Right renal pelvis (tissue), 4 donors: Measurements from ENCODE around the gene PPP2R5E. TPM values are rescaled to one million over a fixed set of nuclear protein-coding genes. Genes with fewer than 3 reads are reported as not detected.
"Not testable (repeated sequence)": the region's sequence is repeated elsewhere in the genome, so short reads cannot be mapped to it uniquely, and the experiment has no call there.

Experiments
- DNase-seq, 4 donors: peaks; one replicate each; pipeline ENCODE4 v3.0.0-alpha.2; 2013; ENCODE audit warnings: low read depth in 4 of 4, low spot score in 3 of 4, missing footprints in 1 of 4
- polyA plus RNA-seq, 4 donors: library from polyadenylated mRNA; unstranded; fragments of 120-200 nt; gene quantifications; one replicate each; pipeline ENCODE4 v1.2.1, GENCODE V29; 2013; ENCODE audit not compliant: insufficient read length in 4 of 4

Gene PPP2R5E
- polyA plus RNA-seq, 4 donors, result 36.1 to 45.3 (median 40.7) TPM

DNA sequence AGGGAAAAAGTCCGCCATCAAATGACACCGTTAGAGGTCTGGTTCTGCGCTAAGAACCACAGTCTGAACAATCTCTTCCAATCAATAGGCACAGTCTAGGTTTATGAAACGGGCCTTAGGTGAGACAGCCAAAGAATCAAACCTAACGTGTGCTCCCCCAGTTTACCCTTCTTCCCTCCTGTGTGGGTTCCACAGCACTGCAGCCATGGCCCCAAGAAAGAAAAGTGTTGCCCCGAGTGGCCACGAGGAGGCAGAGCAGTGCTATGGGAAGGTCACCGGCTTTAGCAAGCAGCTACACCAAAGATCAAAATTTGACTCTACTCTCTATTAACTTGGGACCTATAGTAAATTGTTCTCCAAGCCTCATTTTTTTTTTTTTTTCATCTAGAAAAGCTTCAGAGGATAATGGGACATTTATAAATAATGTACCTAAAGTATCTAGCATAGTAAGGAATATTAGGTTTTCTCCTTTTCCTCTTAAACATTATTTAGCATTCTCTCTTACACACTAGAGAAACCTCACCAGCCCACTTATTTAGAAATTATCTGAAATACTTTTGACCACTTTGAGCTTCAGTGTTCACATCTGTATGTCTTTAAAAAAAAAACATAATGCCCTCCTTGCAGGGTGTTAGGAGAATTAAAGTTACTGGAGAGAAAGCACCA, 154.3 kb downstream of the PPP2R5E start:
- peak in 3 of 4 donors; percentile 14 to 29 (median 18) for DNase-seq

DNA sequence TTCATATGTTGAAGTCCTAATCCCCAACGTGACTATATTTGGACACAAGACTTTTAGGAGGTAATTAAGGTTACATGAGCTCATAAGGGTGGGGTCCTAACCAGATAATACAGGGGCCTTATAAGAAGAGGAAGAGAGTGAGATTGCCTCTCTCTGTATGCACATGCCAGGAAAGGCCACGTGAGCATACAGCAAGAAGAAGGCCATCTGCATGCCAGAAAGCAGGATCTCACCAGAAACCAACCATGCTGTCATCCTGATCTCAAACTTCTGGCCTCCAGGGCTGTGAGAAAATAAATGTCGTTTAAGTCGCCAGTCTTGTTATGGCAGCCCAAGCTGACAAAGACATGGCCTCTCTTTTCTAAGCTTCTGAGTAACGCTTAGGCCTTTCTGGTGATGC, 155.5 kb downstream of the PPP2R5E start:
- no peak for DNase-seq

DNA sequence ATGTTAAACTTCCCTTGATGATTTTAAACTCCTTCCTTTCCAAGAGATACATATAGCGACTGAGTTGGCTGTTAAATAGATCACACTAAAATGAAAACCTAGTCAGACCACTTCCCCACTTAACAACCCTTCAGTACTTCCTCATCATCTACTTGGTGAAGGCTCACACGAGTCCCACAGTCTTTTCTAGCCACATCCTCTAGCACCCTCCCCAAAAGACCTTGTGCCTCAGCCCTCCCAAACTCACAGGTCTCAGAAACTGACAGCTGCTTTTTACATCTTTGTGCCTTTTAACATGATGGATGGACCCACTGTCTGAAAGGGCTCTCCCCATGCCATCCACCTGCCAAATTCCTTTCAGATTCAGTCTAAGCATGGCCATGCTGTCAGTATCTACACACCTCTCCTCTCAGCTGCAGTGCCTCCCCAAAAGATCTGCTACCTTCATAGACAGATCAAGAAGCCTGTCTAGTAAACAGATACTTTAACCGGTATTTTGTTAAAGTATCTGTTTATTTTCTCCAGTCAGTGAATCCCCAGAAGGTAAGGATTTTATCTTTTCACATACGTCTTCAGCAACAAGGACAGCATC, 159.3 kb downstream of the PPP2R5E start:
- DNase-seq, result no peak

DNA sequence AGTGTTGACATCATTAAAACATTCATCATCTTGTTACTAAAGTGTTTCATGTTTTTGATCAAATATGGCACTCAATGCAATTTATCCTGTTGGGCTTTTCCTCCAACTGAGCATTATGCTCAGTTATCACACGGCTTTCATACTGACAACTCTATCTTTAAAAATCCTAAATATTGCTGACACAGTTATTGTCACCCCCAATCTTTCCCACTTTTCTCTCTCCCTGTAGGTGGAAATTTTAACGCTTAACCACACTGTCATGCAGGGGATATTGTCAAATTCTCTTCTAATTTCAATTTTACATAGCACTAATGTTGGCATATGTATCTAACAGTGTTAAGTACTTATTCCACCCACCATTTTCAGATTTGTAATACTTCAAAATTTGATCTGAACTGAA, 164.7 kb downstream of the PPP2R5E start:
- DNase-seq, result no peak

DNA sequence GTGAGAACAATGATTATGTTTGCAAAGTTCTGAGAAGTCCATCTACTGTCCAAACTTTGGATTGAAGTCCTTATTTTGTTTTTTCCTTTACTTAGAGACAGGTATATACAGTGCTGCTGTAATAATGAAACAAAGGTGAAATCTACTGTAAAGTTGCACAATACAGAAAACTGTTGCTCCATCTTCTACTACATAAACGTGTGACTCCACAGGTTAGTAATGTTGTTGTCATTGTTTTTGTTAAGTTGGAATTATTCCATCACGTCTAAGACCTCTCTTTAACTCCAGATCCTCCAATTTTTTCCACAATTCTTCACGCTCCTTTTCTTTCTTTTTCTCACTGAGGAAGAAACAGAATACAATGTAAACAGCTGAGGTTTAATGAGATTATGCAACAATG, 167.4 kb downstream of the PPP2R5E start:
- DNase-seq, result no peak

DNA sequence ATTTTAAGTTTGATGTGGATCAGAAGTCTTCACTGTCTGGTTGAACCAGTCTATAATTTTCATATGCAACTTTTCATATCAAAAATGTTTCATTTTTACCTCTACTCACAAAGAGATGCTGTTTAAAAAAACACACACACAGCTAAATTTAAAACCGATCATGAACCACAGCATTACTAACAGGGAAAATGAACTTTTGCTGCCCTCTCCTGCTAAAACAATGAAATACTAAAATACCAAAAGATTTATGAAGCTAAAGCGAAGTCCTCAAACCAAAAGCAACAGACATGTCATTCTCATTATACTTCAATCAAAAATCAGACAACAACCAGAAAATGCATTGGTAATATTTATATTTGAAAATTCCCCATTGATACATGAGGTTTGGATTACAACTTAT, 171.6 kb downstream of the PPP2R5E start:
- not testable (repeated sequence) for DNase-seq

DNA sequence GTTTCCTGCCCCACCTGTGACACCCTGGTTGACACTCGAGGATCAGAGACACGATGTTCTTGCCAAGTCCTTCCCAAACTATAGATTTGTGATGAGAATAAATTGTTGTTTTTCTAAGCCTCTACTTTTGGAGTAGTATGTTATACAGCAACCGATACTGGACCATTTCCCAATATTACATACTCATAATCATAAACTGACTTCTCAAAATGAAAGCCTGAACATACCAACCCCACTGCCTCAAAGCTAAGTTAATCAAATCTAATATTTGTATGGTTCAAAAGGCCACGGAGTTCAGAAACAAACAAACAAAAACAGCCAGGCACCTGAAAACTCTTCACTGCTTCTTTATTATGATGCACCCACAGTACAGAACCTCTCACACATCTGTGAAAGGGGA, 172.1 kb downstream of the PPP2R5E start:
- DNase-seq, result no peak

DNA sequence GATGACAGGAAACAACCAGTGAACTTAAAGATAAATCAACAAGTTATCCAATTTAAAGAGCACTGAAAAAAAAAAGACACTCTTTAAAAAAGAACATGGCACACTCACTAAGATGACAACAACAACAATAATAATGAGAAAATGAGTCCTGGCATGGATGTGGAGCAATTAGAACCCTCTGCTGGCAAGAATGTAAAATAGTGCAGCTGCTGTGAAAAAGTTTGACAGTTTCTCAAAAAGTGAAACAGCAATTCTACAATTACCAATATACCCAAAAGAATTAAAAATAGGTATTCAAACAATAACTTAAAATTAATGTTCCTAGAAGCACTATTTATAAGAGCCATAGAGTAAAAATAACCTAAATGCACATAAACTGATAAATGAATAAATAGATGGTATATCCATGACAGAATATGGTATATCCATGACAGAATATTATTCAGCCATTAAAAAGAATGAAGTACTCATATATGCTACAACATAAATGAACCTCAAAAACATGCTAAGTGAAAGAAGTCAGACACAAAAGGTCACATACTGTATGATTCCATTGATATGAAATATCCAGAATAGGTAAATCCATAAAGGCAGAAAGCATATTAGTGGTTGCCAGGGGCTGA, 175.3 kb downstream of the PPP2R5E start:
- DNase-seq, result no peak

DNA sequence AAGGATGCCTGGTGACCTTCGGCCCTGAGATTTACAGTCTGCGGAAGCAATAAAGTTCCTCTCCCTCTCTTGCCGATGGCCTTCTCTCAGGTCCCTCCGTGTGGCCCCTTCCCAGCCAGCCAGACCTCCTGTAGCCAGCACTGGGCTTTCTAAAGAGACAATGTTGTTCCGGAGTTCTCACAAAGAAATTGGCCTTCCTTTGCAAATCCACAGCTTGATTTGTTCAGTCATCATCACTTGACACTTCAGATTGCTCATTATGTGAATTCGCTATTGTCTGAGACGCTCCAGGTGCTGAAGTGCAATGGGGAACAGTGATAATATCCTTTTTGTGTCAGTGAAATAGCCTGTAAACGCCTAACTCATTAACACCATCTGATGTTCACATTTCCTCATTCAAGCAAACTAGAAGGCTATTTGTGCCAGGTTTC, 180.8 kb downstream of the PPP2R5E start:
- no peak for DNase-seq

DNA sequence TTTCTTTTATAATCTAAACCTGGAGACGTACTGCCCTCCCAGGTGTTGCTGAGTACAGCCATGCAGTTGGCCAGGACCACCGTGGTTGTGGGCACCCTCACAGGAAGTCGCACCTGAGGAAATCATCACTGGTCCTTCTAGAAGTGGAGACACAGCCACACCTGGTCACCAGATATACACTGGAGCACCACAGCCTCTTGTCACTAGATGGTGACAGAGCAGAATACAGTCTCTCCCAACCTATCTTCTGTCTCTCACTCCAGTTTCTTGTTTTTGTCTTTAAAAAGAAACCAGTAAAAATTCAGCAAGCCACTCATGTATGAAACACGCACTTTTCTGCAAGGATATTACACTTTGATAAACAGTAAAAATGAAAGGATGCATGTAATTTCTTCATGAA, 181.4 kb downstream of the PPP2R5E start:
- DNase-seq, result no peak

DNA sequence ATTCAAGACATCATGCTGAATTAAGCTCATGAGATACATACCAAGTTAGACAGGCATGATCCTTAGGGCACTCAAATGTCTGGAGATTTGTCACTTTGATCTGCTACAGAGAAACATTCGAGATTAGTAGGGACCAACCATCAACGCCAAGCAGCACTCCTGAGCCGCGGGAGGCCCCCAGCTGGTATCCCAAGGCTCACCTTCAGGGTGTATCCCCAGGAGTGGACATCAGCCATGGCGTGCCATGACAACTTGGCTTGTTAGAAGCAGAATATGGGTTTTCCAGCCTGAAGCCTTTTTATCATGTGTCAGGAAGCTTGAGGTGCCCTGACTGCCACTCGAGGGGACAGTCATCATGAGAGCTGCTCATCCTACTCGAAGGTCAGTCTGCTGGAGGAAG, 185.3 kb downstream of the PPP2R5E start:
- DNase-seq, result no peak

DNA sequence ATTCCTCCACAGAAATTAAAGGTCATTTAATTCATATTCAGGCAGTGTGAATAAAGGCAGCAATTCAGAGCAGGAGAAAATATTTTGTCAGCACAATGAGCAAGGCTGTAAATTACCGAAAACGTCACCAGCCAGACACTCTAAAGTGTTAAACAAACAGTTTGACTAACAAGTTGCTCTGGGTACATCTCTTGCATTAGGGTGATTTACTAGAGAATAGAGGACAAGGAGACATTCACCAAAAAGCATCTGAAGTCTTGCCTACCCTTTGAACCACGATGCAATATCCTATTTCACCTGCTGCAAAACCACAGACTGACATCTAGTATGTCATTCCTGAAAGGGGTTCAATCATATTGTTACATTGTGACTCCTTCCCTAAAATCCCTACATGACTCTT, 197.4 kb downstream of the PPP2R5E start:
- DNase-seq, result no peak

DNA sequence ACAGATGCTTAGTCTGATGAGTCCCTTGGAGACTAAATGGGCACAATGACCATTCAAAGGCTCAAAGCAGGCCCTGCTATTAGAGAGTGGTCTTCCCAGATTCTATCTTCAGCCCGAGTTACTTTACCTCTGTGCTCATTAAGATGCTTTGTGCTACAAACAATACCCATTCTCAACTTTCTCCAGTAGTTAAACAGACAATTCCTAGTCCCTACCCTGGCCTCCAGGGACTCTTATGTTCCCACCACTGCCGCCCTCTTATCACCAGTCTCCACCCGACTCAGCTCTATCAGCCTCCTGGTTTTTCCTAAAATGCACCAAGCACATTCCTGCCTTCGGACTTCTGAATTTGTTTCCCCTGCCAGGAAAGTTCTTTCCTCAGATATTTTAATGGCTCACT, 198.8 kb downstream of the PPP2R5E start:
- no peak for DNase-seq

DNA sequence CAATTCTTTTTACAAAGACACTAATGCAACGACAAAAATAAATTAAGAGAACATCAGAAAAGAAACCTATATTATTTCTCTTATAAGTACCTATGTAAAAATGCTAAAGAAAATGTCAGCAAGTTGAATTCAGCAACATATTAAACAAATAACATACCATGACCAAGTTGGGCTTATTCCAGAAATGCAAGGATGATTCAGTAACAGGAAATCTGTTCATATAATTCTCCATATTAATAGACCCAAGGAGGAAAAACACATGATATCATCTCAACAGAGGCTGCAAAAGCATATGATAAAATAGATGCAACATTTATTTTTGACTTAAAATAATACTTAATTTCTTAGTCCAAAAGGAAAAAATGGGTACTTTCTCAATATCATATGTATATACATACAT, 199.3 kb downstream of the PPP2R5E start:
- no peak for DNase-seq

DNA sequence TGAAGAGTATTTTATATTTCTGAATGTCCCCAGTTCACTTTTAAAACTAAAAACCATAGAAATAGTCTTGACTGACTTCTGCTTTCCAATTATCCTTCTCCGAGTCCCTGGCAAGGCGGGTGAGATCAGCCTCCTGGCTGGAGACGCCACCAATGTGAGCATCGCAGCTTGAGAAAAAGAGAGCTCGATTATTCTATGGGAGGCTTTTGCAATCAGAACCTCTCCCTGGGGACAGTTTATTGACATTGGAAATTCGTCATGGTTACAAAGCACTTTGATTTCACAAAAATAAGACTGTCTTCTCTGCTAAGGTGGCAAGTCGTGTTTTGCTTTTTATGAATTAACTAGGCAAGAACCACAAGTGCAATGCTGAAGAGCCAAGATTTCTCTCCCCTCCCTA, 200.8 kb downstream of the PPP2R5E start:
- DNase-seq, result no peak

DNA sequence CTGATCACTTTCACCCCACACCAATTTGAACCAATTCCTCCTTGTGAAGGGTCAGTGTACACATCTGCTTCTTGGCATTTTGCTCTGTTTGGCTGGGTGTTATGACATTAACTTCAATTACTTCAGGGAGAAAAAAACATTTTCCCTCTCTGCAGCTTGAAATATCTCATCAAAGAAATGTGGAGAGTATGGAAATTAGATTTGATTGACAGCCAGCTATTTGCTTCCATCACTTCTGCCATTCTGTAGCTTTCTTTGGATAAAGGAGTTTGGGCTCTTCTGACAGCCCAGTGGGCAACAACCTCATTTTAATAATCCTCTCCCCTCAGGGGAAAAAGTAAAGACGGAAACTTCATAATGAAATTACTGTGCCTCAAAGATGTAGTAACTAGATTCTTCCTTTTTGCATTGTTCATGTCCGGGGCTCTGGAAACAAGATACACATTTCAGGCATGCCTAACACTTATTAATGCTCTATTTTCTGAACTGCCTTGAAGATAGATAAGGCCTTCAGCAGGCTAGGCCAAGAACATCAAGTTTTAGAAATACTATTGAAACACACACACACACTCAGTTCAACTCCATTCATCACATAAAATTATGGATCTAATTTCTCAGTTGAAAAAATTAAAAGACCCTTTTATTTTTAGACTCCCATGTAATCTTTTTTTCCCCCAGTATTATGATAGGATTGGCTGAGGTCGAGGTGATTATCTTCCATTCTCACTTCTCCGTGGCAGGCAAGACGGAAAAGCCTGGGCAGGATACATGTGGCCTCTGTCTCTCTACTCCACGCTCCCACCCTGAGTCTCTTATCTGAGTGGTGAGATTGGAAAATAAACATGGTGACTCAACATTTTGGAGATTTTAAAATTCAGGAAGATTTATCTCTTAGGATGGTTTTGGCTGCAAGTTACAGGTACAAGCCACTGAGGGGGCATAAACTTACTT, 214.1 kb downstream of the PPP2R5E start:
- no peak for DNase-seq

DNA sequence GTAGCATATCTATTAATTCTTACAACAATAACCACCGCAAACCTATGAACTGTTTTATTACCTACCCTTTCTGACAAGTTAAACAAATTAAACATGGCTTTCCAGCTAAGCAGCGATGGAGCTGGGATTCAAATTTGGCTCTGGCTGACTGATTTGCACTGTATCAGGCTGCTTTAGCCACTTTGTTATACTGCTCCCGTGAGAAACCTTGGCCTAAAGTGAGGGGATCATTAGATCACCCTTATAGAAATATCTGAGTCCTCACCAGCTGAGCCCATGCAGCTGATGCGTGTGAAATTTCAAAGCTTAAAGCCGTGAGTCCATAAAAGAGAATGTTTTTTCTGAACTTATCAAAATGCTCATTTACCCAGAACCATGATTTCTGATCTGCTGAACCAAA, 216.3 kb downstream of the PPP2R5E start:
- DNase-seq, result no peak

DNA sequence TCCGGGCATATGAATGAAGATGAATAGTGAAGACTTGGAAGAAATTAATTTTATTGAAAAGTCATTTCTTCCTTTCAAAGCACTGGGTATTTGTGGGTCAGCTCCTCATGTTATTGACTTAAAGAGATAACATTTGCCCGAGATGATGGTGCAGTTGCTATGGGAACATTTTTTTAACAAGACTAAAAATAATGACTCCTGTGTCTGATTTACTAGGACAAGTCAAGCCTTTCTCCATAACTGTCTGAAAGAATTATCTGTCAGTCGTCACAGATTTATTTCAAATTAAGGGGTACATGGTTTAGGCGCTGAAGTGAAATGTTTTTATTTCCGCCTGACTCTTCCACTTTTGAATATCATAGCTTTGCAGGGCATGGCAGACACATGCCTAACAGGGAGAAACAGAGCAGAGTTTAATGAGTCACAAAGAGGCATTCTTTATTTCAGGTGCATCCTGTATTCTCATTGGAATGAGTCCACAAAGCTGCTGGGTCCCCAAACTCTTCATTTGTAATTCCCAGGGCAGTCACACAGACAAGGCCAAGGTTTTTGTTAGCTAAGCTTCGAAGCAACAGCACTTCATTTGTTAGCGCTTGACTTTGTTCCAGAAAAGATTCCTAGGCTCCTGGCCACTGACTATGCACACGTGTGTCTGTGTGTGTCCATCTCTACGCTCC, 220.1 kb downstream of the PPP2R5E start:
- DNase-seq, result no peak

DNA sequence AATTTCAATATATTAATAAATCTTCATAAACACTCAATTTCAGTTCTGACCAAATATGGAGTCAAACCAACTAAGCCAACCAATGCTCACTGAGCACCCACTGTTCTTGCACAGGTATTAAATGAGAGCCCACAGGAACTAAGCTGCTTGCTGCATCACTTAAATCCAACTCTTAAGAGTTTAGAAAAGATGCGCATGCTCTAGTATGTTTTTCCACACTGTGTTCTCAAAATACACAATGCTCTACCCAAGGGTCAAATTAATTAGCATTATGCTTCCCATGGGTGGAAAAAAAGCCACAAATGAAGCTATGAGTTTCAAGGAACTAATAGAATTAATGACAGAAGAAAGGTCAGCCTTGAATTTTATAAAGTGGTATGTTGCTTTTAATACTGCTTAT, 220.7 kb downstream of the PPP2R5E start:
- no peak for DNase-seq
